H1 (cell line): ENCODE results near the gene ANXA6. TPM values are rescaled to one million over a fixed set of nuclear protein-coding genes. Genes with fewer than 3 reads are reported as not detected.
A peak's percentile ranks its signal among the peaks of the same experiment; 100 is the strongest.

ENCODE experiments used
- BACH1 ChIP-seq: IDR thresholded peaks from 2 replicates; pipeline ENCODE4 v1.6.1; 2012; ENCODE audit warnings: low read length, improper control_type of control experiment
- BCL11A ChIP-seq, 2 experiments: IDR thresholded peaks; one replicate each; pipeline ENCODE4 v1.6.1; 2011; ENCODE audit warnings: low read depth in 2 of 2, low read length in 2 of 2, mild to moderate bottlenecking in 2 of 2
- CREB1 ChIP-seq: IDR thresholded peaks from 2 replicates; pipeline ENCODE4 v1.6.1; 2012; ENCODE audit warnings: inconsistent platforms
- JUND ChIP-seq: IDR thresholded peaks from 2 replicates; pipeline ENCODE4 v1.6.1; 2011; ENCODE audit warnings: mild to moderate bottlenecking, improper control_type of control experiment, low read length
- PHF8 ChIP-seq: fragments of 200-600 bp; sonication (generic); conservative IDR thresholded peaks from 2 replicates; pipeline ENCODE4 v1.7.1; 2012; ENCODE audit warnings: low read depth, mild to moderate bottlenecking, inconsistent platforms, low read length, moderate library complexity
- RFX5 ChIP-seq: IDR thresholded peaks from 2 replicates; pipeline ENCODE4 v1.6.1; 2011; ENCODE audit warnings: low read depth, low read length, improper control_type of control experiment, borderline replicate concordance
- SP2 ChIP-seq: IDR thresholded peaks from 2 replicates; pipeline ENCODE4 v1.6.1; 2012; ENCODE audit warnings: mild to moderate bottlenecking, low read length, inconsistent platforms
- SUZ12 ChIP-seq: fragments of 200-600 bp; sonication (generic); IDR thresholded peaks from 2 replicates; pipeline ENCODE4 v1.6.1; 2012; ENCODE audit warnings: mild to moderate bottlenecking, inconsistent platforms, low read length, moderate library complexity, mixed read lengths
- polyA plus RNA-seq, 7 experiments: library from polyadenylated mRNA; depleted of rRNA in 3 of 7; stranded (reverse) in 5 of 7; unstranded in 2 of 7; fragments of >200 nt in 5 of 7; fragments of 200-250 nt in 2 of 7; gene quantifications; 1 replicate in 5 of 7; 2 replicates in 1 of 7; 4 replicates in 1 of 7; pipeline versions ENCODE4 v1.2.1 to v1.2.3, GENCODE V29; 2011 to 2013; ENCODE audit warnings: missing spikeins in 2 of 7, mixed read lengths in 2 of 7
- total RNA-seq: library from RNA; stranded (reverse); fragmentation: NEBNext Ultra II Directional; extraction: Animal tissue kit (Norgen Biotek cat#: 25700); gene quantifications from 2 replicates; pipeline ENCODE4 v1.2.1, GENCODE V29; 2021
- TF ChIP-seq, protein P1 (sequence below): fragments of 300-600 bp; sonication (generic); IDR thresholded peaks from 2 replicates; pipeline ENCODE4 v1.7.1; 2012; ENCODE audit warnings: low read length, moderate library complexity, mild to moderate bottlenecking, inconsistent platforms; ENCODE audit not compliant: insufficient replicate concordance
- TF ChIP-seq, protein P2 (sequence below): IDR thresholded peaks from 2 replicates; pipeline ENCODE4 v1.6.1; 2011; ENCODE audit warnings: low read depth, mild to moderate bottlenecking, low read length; ENCODE audit not compliant: insufficient read depth

The ANXA6 gene
- total and polyA plus RNA-seq, 2 of the 8 experiments (the other 6 are each of a cell fraction or from before 2014, with no cell fraction given): 61.3 to 78.6 TPM

DNA sequence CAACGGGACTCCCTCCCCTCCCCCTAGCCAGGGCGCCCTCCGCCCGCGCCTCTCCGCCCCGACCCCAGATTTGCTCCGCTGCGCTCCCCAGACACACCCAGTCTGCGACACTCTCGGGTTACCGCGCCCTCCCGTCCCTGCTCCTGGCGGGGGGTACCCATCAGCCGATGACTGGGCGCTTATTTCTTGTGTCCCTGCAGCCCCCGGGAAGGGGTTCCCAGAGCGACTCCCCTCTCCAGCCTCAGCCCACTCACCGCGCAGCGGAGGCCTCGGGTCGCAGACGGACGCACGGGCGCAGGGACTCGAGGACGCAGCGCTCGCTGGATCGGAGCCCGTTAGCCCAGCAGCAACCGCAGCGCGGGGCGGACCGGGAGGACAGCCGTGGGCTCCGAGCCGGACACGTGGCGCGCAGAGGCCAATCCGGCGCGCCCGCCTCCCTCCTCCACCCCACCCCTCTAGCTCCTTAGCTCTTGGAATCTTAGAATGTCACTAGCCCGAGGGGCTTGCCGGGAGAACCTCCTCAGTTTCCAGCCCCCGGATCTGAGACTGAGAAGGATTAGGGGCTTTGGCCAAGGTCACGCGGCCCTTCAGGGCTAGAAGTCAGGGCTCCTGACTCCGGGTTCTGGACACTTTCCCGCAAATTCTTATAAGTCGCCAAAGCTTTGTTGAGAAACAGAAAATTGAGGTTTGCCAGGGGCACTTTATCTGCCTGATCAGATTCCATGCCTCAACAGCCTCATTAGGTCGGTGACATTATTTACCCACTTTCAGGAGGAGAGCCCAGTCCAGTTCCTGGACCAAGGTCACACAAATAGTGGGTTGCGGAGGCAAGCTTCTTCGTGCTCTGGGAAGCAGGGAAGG, at the start of gene ANXA6 (continued):
- TF ChIP-seq, protein P1, sequence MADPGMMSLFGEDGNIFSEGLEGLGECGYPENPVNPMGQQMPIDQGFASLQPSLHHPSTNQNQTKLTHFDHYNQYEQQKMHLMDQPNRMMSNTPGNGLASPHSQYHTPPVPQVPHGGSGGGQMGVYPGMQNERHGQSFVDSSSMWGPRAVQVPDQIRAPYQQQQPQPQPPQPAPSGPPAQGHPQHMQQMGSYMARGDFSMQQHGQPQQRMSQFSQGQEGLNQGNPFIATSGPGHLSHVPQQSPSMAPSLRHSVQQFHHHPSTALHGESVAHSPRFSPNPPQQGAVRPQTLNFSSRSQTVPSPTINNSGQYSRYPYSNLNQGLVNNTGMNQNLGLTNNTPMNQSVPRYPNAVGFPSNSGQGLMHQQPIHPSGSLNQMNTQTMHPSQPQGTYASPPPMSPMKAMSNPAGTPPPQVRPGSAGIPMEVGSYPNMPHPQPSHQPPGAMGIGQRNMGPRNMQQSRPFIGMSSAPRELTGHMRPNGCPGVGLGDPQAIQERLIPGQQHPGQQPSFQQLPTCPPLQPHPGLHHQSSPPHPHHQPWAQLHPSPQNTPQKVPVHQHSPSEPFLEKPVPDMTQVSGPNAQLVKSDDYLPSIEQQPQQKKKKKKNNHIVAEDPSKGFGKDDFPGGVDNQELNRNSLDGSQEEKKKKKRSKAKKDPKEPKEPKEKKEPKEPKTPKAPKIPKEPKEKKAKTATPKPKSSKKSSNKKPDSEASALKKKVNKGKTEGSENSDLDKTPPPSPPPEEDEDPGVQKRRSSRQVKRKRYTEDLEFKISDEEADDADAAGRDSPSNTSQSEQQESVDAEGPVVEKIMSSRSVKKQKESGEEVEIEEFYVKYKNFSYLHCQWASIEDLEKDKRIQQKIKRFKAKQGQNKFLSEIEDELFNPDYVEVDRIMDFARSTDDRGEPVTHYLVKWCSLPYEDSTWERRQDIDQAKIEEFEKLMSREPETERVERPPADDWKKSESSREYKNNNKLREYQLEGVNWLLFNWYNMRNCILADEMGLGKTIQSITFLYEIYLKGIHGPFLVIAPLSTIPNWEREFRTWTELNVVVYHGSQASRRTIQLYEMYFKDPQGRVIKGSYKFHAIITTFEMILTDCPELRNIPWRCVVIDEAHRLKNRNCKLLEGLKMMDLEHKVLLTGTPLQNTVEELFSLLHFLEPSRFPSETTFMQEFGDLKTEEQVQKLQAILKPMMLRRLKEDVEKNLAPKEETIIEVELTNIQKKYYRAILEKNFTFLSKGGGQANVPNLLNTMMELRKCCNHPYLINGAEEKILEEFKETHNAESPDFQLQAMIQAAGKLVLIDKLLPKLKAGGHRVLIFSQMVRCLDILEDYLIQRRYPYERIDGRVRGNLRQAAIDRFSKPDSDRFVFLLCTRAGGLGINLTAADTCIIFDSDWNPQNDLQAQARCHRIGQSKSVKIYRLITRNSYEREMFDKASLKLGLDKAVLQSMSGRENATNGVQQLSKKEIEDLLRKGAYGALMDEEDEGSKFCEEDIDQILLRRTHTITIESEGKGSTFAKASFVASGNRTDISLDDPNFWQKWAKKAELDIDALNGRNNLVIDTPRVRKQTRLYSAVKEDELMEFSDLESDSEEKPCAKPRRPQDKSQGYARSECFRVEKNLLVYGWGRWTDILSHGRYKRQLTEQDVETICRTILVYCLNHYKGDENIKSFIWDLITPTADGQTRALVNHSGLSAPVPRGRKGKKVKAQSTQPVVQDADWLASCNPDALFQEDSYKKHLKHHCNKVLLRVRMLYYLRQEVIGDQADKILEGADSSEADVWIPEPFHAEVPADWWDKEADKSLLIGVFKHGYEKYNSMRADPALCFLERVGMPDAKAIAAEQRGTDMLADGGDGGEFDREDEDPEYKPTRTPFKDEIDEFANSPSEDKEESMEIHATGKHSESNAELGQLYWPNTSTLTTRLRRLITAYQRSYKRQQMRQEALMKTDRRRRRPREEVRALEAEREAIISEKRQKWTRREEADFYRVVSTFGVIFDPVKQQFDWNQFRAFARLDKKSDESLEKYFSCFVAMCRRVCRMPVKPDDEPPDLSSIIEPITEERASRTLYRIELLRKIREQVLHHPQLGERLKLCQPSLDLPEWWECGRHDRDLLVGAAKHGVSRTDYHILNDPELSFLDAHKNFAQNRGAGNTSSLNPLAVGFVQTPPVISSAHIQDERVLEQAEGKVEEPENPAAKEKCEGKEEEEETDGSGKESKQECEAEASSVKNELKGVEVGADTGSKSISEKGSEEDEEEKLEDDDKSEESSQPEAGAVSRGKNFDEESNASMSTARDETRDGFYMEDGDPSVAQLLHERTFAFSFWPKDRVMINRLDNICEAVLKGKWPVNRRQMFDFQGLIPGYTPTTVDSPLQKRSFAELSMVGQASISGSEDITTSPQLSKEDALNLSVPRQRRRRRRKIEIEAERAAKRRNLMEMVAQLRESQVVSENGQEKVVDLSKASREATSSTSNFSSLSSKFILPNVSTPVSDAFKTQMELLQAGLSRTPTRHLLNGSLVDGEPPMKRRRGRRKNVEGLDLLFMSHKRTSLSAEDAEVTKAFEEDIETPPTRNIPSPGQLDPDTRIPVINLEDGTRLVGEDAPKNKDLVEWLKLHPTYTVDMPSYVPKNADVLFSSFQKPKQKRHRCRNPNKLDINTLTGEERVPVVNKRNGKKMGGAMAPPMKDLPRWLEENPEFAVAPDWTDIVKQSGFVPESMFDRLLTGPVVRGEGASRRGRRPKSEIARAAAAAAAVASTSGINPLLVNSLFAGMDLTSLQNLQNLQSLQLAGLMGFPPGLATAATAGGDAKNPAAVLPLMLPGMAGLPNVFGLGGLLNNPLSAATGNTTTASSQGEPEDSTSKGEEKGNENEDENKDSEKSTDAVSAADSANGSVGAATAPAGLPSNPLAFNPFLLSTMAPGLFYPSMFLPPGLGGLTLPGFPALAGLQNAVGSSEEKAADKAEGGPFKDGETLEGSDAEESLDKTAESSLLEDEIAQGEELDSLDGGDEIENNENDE: no peak
- TF ChIP-seq CREB1 (no peak), BCL11A (IDR thresholded peaks at IDR 0.05; ENCODE audit: low read depth in 2 of 2, low read length in 2 of 2) (no peak), RFX5 (no peak), SUZ12 (no peak), BACH1 (no peak), PHF8 (peak; percentile 45; the same call in 1 of the 2 replicates), SP2 (no peak), JUND (no peak)
- TF ChIP-seq, protein P2, sequence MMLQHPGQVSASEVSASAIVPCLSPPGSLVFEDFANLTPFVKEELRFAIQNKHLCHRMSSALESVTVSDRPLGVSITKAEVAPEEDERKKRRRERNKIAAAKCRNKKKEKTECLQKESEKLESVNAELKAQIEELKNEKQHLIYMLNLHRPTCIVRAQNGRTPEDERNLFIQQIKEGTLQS: peak; percentile 69
